ENCODE measurements around the gene SCAF1.

SCAF1 gene

DNA sequence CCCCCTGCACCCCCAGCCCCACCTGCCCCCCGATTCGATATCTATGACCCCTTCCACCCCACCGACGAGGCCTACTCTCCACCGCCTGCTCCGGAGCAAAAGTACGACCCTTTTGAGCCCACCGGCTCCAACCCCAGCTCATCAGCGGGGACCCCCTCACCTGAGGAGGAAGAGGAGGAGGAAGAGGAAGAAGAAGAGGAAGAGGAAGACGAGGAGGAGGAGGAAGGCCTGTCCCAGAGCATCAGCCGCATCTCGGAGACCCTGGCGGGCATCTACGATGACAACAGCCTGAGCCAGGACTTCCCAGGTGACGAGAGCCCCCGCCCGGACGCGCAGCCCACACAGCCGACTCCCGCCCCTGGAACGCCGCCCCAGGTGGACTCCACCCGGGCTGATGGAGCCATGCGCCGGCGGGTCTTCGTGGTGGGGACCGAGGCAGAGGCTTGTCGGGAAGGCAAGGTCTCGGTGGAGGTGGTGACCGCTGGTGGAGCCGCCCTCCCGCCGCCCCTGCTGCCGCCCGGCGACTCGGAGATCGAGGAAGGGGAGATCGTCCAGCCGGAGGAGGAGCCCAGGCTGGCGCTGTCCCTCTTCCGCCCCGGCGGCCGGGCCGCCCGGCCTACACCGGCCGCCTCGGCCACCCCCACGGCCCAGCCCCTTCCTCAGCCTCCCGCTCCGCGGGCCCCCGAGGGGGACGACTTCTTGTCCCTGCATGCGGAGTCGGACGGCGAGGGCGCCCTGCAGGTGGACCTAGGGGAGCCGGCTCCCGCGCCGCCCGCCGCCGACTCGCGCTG, 9.2 kb downstream of the SCAF1 start:
- no peak for DNase-seq

DNA sequence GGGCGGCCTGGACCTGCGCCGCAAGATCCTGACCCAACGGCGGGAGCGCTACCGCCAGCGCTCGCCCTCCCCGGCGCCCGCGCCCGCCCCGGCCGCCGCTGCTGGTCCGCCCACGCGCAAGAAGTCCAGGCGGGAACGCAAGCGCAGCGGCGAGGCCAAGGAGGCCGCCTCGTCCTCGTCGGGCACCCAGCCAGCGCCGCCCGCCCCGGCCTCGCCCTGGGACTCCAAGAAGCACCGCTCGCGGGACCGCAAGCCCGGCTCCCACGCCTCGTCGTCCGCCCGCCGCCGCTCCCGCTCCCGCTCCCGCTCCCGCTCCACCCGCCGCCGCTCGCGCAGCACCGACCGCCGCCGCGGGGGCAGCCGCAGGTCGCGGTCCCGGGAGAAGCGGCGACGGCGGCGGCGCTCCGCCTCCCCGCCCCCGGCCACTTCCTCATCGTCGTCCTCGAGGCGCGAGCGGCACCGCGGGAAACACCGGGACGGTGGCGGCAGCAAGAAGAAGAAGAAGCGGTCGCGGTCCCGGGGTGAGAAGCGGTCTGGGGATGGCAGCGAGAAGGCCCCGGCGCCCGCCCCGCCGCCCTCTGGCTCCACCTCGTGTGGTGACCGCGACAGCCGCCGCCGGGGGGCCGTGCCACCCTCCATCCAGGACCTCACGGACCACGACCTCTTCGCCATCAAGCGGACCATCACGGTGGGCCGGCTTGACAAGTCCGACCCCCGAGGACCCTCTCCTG, 10.0 kb downstream of the SCAF1 start:
- no peak for DNase-seq

DNA sequence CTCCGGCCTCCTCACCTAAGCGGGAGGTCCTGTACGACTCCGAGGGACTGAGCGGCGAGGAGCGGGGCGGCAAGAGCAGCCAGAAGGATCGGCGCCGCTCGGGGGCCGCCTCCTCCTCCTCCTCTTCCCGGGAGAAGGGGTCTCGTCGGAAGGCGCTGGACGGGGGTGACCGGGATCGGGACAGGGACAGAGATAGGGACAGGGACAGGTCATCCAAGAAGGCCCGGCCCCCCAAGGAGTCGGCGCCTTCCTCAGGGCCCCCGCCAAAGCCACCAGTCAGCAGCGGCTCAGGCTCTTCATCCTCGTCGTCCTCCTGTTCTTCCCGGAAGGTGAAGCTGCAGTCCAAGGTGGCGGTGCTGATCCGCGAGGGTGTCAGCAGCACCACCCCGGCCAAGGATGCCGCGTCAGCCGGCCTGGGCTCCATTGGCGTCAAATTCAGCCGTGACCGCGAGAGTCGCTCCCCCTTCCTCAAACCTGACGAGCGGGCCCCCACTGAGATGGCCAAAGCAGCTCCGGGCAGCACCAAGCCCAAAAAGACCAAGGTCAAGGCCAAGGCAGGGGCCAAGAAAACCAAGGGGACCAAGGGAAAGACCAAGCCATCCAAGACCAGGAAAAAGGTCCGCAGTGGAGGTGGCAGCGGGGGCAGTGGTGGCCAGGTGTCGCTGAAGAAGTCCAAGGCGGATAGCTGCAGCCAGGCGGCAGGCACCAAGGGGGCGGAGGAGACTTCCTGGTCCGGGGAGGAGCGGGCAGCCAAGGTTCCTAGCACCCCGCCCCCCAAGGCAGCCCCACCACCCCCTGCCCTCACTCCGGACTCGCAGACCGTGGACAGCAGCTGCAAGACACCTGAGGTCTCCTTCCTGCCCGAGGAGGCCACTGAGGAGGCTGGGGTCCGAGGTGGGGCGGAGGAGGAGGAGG, 10.8 kb downstream of the SCAF1 start:
- no peak for DNase-seq

DNA sequence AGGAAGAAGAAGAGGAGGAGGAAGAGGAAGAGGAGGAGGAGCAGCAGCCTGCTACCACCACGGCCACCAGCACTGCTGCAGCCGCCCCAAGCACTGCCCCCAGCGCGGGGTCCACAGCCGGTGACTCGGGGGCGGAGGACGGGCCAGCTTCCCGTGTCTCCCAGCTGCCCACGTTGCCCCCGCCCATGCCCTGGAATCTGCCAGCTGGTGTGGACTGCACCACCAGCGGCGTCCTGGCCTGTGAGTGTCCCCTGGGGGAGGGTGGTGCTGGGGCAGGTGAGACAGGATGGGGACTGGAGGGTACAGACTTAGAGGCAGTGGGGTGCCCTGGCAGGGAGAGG, 11.4 kb downstream of the SCAF1 start:
- no peak for DNase-seq

DNA sequence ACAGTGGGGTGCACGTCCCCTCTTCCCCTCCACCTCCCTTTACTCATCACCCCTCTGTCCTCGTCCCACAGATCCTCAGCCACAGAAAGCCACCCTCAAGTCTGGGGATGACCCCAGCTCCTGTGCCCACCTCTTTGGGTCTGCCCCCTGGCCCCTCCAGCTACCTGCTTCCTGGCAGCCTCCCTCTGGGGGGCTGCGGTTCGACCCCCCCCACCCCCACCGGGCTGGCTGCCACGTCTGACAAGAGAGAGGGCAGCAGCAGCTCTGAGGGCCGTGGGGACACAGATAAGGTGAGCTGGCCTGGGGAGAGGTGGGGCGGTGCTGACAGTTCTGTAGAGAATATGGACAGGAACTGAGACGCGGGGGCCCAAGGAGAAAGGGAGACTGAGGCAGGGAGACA, 12.6 kb downstream of the SCAF1 start:
- DNase-seq, result no peak

DNA sequence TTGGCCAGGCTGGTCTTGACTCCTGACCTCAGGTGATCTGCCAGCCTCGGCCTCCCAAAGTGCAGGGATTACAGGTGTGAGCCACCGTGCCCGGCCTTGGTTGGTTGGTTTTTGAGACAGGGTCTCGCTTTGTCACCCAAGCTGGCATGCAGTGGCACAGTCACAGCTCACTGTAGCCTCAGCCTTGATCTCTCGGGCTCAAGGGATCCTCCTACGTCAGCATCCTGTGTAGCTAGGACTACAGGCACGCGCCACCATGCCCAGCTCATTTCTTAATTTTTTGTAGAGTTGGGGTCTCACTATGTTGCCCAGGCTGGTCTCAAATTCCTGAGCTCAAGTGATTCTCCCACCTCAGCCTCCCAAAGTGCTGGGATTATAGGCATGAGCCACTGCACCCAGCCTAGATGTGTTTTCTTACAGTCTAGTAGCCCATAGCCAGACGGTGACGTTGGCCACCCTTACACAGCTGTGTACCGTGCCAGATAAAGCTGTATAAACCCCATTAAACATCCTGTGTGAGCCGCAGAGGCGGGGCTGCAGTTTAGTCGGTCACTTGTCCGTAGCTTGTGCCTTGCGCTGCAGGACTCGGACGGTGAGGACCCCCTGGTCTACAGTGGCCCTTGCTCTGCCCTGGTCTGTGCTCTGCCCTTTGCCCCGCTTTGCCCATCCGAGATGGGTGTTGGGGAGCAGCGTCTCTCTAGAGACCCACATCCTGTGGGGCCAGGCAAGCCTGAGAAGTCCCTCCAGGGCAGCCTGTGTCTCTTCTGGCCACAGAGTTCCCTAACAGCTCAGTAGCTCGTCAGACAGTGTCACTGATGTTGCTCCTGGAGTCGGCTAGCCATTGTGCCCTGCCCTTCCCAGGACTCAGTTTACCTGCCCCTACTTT, 13.8 kb downstream of the SCAF1 start:
- no peak for DNase-seq

DNA sequence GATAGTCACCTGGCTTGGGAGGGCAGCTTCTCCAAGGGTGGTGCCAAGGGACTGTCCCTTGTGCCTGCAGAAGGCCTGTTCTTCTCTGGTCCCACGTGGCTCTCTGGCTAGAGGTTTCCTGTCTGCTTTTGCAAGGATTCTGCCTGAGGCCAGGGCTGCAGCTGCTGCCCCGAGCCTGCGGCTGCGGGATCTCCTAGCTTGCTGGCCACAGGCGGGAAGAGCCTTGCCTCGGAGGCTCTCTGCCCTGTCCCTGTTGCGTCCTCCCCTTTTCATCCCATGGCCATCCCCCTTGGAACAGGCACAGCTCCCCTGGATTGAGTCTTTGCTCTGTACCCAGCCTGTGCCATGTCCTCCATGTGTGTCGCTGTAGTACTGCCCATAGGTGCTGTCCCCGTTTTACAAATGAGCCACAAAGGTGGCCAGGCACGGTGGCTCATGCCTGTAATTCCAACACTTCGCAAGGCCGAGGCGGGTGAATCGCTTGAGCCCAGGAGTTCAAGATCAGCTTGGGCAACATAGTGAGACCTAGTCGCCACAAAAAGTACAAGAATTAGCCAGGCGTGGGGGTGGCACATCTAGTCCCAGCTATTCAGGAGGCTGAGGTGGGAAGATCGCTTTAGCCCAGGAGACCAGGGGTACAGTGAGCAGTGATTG, 14.6 kb downstream of the SCAF1 start:
- no peak for DNase-seq

DNA sequence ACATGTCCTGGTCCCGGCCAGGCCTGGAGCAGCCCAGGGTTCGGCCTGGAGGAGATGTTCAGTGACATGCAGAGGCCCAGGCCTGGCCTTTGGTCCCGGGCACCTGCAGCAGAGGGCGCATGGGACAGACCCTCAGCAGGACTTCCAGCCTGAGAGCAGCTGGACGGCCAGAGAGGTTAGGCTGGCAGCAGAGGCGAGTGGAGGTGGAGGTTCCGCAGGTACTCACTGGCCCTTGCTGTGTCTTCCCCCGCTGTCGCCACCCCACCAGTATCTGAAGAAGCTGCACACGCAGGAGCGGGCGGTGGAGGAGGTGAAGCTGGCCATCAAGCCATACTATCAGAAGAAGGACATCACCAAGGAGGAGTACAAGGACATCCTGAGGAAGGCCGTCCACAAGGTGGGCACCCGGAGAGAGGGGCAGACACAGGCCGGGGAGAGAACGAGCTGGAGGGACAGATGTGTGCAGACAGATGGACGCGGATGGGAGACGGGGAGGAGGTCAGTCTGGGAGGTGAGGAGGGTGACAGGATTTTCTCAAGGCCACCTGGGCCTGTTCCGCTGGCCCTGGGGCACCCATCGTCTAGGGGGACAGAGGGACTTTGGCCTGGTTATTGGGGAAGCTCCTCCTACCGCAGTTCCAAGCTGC, 15.6 kb downstream of the SCAF1 start:
- DNase-seq, result no peak

DNA sequence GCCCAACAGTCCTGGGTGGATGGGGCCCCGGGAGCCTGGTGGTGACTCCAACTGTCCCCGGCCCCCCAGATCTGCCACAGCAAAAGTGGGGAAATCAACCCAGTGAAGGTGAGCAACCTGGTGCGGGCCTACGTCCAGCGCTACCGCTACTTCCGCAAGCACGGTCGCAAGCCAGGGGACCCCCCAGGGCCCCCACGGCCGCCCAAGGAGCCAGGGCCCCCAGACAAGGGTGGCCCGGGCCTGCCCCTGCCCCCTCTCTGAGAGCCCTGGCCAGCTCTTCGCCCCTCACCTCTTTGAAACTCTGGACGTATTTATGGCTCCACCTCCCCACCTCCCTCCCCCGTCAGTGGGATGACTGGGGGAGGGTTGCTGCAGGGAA, 16.1 kb downstream of the SCAF1 start:
- no peak for DNase-seq

DNA sequence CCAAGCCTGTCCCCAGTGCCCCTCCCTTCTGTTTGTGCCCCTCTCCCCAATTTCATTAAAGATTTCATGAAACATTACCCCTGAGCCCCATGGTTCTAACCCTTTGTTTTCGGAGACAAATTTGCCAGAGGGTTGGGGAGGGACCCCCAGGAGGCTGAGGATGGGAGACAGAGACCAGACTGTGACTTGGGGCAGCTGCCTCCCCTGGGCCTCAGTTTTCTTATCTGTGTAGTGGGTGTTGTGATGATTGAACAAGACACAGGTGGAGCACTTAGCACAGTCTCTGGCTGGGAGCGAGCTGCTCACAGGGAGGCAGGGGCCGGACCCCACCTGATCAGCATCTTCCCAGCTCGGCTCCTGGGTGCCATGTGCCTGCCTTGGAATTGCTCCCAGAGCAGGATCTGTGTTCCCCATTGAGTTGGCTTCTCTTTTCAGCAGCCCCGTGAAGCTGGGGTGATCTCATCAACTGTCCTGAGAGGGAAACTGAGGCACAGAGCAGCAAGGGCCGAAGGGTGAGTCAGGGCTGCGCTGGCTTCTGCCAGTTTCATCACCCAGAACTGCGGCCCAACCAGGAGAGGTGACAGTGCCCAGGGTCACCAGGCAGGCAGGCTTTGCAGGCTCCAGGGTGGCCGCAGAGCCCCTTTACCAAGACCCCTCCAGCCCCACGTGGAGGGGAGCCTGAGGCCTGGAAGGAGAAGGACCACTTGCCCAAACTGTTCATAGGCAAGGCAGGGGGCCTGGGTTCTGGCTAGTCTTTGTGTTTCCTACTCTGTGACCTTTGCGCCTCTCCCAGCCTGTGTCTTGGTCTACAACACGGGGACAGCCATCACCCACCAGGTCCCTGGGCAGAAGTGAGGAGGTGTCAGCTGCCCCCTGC, 16.8 kb downstream of the SCAF1 start:
- DNase-seq, result no peak

DNA sequence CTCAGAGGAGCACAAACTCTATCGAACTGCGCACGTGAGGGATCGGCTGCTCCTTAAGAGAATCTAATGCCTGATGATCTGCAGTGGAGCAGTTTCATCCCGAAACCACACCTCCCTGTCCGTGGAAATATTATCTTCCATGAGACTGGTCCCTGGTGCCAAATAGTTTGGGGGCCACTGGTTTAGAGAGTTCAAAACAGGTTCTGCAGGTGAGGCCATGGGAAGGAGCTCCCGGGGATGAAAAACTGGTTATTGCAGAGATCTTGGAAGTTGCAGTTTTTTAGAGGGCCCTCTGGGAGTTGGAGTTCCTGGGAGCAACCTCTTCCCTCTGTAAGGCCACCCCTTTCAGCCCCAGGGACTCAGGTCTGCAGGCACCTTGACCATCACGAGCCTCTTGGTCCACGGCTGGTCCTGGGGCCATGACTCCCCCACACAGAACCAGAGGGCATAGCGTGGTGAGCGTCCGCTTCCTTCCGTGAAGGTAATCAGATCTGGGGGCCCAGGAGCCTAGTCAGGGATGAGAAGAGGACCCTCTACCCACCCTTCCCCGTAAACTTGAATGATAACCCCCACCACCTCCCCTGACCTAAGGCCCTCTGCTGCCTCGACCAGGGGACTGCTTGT, 18.4 kb downstream of the SCAF1 start:
- no peak for DNase-seq

DNA sequence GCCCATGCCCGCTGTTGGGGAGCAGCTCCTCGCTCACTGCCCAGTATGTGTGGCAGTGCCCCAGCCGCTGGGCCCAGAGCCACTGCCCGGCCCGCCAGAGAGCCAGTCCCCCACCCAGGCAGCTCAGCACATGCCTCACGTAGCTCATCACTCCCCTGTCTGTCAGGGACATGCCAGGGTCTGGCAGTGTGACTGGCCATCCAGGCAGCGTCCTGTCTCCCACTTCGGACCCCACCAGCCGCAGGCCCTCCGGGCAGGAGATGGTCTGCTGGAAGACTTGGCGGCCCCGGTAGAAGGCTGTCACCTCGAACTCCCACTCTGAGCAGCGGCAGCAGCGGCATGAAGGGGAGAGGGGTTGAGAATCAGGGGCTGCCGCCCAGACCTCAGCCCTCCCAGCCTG, 20.0 kb downstream of the SCAF1 start:
- no peak for DNase-seq

DNA sequence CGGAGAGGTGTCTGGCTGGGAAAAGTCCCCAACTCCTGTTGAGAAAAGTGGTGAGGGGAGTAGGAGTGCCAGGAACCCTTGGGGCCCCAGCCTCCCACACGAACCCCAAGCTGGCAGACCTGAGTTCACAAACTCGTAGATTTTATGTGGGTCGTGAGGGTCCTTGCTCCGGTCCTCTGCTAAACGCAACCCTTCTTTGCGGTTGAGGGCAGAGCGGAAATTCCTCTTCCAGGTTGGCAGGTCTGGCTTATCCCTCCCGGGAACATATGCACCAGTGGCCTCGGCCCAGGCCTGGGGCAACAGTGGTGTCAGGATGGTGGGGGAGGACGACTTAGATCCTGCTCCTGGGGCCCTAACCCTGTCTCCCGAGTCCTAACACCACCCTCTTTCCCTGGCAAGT, 21.2 kb downstream of the SCAF1 start:
- DNase-seq, result no peak

DNA sequence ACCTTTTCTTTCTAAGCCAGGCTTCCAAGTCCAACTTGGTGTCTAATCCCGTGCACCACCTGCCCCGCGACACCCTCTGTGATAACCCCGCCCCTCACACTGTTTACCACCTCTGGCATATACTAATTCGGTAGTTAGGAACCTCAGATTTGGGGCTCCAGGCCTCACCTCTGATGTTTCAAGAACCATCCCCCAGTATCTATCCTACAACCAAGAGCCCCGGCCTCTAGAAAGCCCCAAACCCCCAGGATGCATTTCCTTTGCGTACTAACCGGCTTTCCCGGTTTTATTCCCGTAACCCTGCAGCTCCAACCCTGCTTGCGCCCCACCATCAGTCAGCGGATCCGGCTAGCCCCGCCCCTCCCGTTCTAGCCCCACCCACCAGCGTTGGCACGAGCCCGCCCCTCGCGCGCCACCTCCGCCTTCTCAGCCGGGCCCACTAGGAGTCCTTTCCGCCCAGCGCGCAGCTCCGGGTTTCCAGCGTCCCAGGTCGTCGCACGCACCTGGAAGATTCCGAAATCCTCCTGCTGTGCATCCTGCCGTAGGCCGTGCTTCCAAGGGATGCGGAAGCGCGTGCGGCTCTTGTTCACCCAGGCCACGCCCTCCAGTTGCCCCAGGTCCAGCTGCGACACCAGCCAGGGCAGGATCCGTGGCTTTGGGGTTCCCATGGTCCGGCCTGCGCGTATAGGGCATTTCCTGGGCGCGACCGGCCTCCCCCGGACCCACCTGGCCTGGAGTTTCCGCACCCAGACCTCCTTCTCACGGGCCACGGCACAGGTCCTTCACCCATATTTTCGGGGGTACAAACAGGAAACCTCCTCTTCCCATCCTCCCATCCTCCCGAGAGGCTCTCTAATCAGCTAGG, 22.4 kb downstream of the SCAF1 start:
- peak; percentile 86 for DNase-seq

DNA sequence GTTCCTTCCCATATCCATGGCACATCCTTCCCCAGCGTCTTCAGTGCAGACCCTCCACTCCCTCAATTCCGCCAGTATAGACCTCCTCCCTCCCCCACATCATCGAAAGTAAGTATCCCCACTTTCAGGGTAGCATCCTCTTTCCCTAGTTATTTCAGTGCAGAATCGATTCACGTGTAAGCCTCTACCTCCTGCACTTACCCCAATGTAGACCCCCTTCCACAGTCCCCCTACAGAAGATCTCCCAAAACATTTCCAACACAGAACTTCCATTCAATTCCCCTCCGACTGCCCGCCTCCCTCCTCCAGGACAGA, 23.0 kb downstream of the SCAF1 start:
- DNase-seq, result no peak

DNA sequence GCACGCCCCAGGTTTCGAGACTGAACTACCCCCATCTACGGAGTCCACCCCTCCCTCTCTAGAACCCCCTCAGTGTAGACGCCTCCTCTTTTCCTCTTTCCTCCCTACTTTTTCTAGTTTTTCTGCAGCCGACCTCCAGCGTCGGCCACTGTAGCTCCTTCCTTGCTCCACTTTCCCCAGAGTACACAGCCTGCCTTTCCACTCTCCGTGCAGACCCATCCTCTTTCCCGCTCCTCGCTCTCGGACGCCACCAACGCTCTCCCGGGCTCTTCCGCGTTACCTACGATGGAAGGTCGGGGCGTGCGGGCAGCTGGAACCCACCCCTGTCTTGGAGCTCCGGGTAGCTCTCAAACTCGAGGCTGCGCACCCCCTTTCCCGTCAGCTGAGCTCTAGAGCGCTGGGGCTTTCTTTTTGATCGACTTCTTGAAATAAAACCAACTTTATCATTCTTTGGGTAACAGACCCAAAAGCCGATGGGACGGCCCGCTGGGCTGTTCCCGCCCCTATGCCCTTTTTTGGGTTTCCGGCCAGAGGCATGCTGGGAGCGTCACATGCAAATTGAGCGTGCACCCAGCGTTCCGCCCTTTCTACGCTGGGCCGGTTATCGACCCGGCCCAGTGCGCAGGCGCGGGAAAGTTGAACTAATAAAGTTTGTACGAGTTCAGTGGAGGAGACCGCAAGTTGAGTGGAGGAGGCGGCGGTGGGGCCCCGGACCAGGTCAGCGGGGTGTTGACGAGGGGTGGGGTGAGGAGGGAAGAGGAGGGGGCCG, 23.5 kb downstream of the SCAF1 start, which contains the start of the genes BCL2L12 and IRF3:
BCL2L12 (plus strand) TSS at position 583 of the 769 bp plus-strand sequence. CDS start 760 bp downstream, outside the sequence.
IRF3 (minus strand) TSS at position 507 of the 769 bp plus-strand sequence. CDS start 1,019 bp downstream, outside the sequence.
- peak; percentile 98 for DNase-seq

DNA sequence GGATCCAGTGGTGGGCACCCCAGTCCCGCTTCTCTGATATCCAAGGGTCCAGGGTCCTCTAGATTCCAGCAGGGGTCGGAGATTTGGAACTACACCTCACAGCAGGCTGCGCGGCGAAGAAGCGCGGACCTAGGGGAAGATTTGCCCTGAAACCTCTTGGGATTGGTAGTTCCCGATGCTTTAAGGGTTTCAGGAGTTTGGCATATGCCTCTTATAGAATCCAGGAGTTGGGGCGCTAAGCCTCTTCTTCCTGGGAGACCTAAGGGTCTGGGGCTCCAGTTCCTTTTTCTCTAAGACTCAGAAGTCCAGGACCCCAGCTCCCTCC, 24.1 kb downstream of the SCAF1 start:
- no peak for DNase-seq

DNA sequence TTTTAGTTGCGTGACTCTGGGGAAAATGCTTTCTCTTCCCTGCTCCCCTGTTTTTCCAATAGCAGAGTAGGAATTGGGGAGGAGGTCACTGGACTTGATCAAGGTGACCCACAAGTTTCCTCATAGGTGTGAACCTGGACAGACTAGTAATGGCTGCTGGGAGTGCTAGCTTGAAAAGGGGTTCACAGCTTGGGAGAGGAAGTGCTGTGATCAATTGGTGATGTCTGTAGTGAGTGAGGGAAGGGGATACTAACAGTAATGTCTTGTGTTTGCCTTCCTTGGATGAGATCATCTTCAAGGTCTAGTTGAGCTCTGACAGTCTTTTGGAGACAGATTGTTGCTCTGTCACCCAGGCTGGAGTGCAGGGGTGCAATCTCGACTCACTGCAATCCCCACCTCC, 25.5 kb downstream of the SCAF1 start:
- DNase-seq, result no peak

Data from stimulated activated CD4-positive, alpha-beta T cell treated with anti-CD3 and anti-CD28 coated beads, Interleukin-1b, Interleukin-23, amount 100 ng/mL, for 48 hours (primary cell).